ENCODE results near the gene CACUL1.
"Not testable (repeated sequence)": the region's sequence is repeated elsewhere in the genome, so short reads cannot be mapped to it uniquely, and the experiment has no call there.

CACUL1 gene

DNA sequence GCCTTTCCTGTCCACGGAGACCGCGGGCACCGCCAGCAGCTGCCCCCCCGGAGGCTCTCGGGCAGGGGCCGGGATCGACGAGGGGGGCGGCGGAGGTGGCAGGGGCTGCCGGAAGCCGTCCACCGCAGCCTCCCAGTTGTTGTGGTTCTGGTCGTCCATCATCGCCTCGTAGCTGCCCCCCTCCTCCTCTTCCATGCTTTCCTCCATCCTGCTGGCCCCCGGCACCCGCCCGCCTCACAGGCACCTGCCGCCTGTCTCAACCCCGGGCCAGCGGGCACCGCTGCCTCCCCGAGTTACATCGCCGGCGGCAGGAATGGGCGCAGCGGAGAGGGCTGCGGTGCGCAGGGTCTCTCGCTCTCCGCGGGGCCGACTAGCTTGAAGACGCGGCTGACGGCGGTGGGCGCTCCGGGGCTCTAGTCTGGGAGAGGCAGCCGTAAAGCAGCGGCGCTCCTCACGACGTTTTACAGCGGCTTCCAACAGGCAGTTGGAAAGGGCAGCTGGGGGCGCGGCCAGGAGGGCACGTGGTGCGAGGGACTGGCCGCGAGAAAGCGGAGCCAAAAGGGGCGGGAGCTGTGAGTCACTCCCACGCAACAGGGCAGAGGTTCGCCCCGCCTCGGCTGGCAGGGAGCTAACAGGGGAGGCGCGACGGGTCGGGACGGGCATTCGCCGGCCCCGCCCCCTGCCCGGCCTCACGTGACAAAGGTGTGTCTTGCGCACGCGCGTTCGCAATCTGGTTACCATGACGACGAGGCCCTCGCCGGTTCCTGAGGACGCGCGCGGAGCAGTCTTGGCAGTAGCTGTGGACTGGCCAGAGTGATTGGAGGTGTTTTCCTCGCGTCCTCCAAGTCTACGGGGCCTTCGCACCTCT is at the start of gene CACUL1:
TSS of gene CACUL1 (minus strand) at position 415 of the 868 bp plus-strand sequence. CDS start at position 207, 208 bp downstream.
- peak; percentile 99 for DNase-seq (ENCODE audit: low spot score)

DNA sequence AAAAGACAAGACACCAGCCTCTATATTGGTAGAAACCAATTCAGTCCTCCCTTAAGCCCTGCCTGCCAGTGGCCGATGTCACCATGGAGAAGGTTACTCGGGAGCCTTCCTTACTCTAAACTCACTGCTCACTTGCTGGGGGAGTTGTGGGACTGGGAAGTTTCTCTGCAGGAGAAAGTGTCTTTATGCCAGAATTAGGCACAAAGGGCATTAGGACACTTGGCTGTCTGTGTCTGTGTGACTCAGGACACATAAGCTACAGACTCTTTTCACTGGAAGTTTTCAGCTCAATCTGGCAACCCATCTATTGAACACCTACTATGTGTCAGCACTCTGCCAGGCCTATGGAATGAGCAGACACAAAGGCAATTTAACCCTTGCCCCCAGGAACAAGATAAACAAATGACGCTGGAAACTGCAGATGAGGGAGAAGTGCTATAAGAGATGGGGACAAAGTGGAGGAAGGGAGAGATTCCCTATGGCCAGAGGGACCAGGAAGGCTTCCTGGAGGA is 49.5 kb upstream of the CACUL1 start:
- DNase-seq (ENCODE audit: low spot score): no peak

DNA sequence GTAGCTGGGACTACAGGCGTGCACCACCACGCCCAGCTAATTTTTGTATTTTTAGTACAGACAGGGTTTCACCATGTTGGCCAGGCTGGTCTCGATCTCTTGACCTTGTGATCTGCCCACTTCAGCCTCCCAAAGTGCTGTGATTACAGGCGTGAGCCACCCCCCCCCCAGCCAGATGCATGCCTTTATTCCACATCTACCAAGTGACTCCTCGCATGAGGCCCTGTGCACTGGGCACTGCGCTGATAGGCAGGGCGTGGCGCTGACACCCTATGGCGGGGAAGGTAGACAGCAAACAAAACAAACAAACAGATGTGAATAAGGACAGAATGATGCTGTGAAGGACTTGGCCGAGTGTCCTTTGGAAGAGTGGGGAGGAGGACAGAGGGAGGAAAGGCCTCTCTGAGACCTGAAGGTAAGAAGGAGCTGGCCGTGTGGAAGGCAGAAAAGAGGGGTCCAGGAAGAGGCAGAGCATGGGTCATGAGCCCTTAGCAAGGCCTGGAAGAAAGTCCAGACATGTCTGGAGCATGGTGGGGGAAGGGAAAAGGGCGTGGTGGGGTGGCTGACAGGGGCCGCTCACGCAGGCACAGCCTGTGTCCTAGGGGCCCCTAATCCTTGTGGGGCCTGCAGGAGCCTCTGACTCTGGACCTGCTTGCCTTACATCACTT is 47.5 kb upstream of the CACUL1 start:
- no peak for DNase-seq (ENCODE audit: low spot score)

DNA sequence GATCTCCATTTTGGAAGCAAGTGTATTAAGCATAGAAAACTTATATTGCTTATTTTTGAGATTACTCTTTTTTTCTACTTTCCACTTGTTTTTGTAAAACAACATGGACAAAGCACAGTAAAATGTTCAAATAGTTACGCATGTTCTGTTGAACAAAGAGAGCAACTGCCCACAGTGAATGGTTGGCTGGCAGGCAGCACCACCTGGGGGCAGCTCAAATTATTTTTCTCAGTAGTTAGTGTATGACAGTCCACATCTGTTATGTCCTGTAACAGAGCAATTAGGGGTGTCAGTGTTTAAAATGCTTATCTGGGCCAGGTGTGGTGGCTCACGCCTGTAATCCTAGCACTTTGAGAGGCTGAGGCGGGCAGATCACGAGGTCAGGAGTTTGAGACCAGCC is 46.1 kb upstream of the CACUL1 start:
- DNase-seq (ENCODE audit: low spot score): peak; percentile 48

DNA sequence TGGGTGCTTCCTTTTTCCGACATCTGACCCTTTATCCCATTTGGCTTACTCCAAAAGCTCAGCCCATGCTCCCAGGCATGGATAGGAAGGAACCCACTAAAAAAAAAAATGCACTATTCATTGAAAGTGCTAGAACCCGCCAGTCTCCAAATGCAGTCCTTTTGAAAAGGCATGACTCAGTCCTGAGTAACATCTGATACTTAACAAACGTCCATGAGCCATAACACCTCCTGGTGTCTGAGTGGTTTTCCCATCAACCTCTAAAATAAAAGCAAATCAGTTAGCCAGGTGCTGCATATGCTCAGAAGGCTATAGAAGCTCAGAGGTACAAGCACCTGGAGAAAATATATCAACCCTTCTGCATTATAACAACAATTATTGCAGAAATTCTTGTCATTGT is 45.0 kb upstream of the CACUL1 start:
- peak; percentile 81 for DNase-seq (ENCODE audit: low spot score)

DNA sequence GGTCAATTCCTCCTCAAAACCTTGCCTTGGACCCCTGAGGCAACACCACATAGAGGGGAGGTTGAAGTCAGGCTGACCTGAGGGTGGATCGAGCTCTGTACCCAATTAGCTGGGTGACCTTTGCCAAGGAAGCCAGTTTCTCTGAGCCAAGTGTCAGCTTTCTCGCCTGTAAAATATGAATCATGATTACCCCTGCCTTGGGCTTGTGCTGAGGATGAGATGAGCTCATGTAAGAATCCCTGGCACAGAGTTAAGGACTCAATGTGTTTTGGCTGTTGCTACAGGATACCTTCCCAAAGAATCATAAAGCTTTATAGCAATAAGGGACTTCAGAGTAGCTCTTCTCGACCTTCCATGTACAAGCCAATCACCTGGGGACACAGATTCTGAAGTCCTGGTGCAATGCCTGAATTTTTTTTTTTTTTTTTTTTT is 43.5 kb upstream of the CACUL1 start:
- DNase-seq (ENCODE audit: low spot score): peak; percentile 64

DNA sequence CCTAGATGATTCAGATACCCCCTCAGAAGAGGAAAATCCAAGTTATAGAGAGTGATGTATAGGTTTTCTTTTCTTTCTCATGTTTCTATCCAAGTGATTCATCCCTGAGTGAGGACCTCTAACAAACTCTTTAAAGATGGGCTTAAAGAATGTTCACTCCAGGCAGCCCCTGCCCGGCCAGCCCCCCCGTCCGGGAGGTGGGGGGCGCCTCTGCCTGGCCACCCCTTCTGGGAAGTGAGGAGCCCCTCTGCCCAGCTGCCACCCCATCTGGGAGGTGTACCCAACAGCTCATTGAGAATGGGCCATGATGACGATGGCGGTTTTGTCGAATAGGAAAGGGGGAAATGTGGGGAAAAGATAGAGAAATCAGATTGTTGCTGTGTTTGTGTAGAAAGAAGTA is 40.2 kb upstream of the CACUL1 start:
- not testable (repeated sequence) for DNase-seq (ENCODE audit: low spot score)

DNA sequence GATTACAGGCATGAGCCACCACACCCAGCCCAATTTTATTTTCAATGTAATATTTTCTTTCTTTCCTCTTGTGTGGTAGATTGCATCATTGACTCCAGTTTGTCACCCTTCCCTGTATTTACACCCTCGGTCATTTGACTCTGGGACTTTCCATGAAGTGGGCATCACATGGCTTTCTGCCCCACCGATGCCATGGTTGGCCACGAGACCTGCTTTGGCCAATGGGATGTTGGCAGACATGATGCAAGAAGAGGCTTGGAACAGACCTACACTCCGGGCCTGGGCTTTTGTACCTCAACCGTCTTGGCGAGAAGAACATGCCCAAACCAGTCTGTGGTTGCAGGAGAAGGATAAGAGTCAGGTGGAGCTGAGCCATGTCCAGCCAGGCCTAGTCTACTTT is 38.8 kb upstream of the CACUL1 start:
- DNase-seq (ENCODE audit: low spot score): no peak

DNA sequence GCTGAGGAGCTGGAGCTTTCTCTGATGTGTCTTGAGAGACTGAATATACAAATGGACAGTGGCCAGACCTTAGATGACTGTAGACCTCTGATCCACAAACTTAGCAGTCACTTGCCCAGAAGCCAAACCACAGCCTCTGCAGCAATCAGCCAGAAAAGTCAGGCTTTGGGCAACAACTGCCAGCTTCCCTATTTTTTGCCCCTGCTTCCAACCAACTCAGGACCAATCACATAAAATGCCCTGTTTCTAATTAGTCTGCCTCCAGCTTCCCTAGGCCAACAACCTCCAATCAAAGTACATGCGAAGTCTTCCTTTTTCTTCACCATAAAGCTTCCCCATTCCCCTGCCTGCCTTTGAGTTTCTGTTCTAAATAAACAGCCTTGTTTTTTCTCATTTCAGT is 37.8 kb upstream of the CACUL1 start:
- no peak for DNase-seq (ENCODE audit: low spot score)

DNA sequence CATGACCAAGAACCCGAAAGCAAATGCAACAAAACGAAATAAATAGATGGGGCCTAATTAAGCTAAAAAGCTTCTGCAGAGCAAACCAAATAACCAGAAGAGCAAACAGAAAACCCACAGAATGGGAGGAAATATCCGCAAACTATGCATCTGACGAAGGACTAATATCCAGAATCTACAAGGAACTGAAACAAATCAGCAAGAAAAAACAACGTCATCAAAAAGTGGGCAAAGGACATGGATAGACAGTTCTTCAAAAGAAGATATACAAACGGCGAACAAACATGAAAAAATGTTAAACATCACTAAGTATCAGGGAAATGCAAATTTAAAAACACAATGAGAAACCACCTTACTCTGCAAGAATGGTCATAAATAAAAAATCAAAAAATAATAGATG is 35.3 kb upstream of the CACUL1 start:
- DNase-seq (ENCODE audit: low spot score): no peak

DNA sequence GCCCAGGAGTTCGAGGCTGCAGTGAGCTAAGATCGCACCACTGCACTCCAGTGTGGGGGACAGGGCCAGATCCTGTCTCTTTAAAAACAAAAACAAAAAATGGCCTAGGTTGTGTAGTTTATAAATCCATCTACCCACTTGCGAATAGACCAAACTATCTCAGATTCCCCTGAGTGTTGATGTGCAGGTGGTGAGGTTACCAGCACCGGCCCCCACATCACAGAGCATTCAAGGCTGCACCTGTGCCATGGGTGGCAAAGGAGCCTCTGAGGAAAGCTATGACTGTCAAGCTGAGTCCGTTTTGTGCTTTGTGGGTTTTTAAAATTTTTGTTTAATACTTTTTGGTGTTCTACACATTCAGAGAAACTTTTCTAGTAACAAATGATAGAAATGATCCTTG is 30.8 kb upstream of the CACUL1 start:
- DNase-seq (ENCODE audit: low spot score): no peak

DNA sequence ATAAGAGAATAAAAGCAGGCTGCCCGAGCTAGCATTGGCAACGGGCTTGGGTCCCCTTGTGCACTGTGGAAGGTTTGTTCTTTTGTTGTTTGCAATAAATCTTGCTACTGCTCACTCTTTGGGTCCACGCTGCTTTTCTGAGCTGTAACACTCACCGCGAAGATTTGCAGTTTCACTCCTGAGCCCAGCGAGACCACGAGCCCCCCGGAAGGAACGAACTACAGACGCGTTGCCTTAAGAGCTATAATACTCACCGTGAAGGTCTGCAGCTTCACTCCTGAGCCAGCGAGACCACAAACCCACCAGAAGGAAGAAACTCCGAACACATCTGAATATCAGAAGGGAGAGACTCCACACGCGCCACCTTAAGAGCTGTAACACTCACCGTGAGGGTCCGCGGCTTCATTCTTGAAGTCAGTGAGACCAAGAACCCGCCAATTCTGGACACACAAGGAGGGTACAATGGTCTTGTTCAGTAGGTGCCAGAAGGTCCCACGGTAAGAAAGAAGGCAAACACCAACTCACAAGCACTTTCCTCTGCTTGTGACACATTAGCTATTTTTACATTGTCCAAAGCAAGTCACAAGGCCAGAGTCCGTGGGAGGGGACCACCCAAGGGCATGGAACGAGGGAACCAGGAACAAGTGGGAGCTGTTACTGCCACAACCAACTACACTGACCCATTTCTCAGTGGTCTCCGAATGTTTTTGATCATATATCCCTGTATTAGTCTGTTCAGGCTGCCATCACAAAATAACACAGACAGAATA is 29.2 kb upstream of the CACUL1 start:
- no peak for DNase-seq (ENCODE audit: low spot score)

DNA sequence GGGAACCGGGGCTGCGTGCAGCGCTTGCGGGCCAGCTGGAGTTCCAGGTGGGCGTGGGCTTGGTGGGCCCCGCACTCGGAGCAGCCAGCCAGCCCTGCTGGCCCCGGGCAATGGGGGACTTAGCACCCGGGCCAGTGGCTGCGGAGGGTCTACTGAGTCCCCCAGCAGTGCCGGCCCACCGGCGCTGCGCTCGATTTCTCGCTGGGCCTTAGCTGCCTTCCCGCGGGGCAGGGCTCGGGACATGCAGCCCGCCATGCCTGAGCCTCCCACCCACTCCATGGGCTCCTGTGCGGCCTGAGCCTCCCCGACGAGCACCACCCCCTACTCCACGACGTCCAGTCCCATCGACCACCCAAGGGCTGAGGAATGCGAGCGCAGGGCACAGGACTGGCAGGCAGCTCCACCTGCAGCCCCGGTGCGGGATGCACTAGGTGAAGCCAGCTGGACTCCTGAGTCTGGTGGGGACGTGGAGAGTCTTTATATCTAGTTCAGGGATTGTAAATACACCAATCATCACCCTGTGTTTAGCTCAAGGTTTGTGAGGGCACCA is 28.2 kb upstream of the CACUL1 start:
- DNase-seq (ENCODE audit: low spot score): not testable (repeated sequence)

DNA sequence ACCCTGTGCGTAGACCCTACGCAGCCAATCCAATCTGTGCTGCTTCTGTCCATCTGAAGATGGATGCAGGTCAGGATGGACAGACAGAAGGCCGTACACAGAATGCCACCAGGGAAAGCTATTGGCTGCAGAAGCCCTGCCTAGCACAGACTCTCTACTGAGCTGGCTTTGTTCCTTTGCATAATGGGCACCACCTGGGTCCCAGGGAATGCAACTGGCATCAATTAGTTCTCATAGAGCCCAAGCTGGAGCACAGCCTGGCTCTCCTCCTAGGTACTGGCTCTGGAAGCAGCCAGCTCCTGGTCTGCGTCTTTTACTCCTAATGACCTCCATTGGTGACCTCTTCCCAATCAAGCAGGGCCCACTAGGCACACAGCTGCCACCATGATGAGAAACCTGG is 26.8 kb upstream of the CACUL1 start:
- no peak for DNase-seq (ENCODE audit: low spot score)

DNA sequence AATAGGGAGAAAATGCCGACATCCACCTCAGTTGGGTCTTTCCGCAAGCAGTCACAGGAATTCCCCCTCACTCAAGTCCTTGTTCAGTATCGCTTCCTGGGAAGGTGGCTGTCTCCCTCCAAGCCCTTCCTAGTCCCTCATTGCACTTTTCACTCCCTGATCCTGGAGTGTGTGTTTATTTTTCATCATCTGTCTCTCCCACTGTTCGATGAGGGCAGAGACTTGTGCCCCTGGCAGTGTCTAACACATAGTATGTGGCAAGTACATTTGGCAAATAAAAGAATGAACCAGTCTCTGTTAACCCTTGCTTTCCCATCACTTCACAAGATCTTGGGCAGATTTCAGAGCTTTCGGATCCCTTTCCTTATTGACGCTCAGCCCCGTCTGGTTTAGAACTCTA is 24.0 kb upstream of the CACUL1 start:
- no peak for DNase-seq (ENCODE audit: low spot score)

DNA sequence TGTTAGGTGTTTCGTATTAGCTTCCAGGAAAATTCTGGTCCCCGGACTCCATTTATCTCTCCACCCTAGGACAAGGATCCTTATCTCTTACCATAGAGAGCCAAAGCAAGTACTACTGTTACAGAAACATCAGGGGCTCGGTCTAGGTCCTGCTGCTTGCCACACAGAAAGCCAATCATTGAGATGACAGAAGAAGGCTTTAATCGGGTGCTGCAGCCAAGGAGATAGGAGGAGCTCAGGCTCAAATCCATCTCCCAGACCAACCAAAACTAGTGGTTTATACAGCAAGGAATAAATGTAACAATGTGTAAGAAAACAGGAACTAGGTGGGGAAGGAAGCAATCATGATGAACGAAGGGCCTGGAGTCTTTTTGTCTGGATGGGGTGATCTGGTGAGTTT is 22.2 kb upstream of the CACUL1 start:
- no peak for DNase-seq (ENCODE audit: low spot score)

DNA sequence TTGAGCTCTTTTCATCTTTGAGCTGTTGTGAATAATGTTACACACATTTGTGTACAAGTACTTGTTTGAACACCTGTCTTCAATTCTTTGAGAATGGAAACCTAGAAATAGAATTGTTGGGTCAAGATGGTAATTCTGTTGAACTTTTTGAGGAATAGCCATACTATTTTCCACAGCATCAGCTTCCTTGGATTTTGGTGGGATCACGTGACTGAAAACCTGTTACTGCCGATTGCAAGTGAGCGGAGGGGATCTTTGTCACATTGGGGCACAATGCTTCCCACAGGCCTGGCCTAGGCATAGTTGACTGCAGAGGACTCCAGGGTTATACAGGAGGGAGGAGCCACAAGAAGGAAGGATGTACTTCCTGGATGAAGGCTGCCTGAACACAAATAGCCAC is 21.3 kb upstream of the CACUL1 start:
- no peak for DNase-seq (ENCODE audit: low spot score)

DNA sequence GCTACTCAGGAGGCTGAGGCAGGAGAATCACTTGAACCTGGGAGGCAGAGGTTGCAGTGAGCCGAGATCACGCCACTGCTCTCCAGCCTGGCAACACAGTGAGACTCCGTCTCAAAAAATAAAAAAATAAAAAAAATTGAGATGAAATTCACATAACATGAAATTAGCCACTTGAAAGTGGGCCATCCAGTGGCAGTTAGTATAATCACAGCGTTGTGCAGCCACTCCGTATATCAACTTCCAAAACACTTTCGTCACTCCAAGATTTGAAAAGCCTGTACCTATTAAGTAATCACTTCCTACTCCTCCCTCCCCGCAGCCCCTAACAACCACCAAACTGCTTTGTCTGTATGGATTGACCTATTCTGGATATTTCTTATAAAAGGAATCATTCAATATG is 20.7 kb upstream of the CACUL1 start:
- no peak for DNase-seq (ENCODE audit: low spot score)

DNA sequence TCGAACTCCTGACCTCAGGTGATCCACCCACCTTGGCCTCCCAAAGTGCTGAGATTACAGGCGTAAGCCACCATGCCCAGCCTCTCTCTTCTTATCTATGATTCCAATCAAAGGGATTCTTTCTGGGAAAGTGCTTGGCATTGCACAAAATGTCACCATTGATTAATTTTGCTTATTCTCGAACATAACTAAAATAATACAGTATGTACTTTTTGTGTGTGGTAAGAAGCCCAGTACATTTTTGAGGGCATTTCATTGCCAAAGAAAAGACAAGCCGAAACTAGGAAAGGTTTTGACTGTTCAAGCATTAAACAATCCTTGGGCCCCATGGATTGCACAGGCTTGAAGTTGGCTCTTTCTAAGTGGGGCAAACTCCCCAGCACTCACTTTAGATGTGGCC is 18.3 kb upstream of the CACUL1 start:
- DNase-seq (ENCODE audit: low spot score): no peak

DNA sequence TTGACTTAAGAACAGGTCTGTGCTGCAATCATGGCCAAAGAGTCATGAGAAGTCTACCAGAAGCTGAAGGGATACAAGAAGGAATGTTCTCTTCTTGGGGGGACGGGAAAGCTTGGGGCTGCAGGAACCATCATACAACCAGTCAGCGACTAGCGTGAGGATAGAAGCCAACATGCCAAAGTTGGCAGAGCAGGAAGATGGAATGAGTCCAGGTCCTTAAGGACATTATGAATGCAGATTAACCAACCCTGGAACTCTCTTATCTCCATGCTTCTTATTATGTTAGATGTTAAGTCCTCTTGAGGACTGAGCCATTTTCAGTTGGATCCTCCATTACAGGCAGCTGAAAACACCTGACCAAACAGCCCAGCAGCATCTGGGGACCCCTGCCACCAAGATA is 17.2 kb upstream of the CACUL1 start:
- no peak for DNase-seq (ENCODE audit: low spot score)

DNA sequence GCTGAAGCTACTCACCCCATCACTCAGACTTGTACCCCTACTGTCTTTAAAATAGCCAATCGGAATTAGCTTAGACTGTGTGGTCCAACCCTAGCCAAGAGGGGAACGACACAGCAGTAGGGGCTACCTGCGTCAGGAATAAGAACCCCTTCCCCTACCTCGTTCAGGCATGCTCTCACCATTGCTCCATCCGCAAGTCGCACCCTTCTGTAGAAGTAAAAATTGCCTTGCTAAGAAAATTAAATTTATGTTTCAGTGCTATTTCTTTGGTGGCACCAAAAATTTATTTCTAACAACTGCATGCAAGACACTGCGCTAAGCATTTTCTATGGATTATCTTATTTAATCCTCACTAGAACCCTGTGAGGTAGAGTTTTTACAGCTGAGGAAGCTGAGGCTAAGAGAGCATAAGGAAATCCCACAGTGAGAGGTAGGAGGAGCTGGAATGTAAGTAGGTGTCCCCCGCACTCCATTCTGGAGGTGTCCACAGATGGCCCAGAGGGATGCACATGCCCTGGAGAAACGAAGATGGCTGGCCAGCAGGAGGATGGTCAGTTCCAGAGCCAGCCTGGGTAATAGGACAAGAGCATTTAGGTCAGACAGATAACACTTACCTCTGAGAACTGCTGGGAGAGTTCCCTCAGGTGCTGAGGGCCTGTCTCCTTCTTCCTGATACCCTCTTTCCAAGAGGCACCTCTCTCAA is 15.3 kb upstream of the CACUL1 start:
- no peak for DNase-seq (ENCODE audit: low spot score)
